ENCODE data around the gene ARFGEF2. TPM values are rescaled to one million over a fixed set of nuclear protein-coding genes. Genes with fewer than 3 reads are reported as not detected.

The ARFGEF2 gene
- total RNA-seq, 1 experiment from 2014 or later = 20.9 TPM

DNA sequence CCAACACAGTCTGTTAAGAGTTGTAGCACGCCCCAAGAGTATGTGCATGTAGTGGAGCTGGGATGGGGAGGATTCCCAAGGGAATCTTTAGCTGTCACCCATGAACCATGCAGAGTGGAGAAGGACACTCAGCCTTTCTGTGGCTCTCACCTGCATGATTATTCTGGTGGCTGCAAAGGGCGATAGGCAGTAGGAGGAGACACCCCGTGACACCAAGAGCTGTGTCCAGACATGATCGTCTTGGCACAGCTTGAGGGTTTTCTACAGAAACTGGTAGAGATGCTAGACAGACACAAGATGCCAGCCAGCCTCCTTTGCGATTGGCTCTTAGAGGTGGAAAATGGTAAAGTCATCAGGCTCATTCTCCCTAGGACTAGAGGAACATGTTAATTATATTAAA is 121.5 kb downstream of the ARFGEF2 start:
- no peak overlapping the region for H3K4me3 Mint-ChIP-seq
- H3K36me3 Mint-ChIP-seq = peaks cover 6% of the 10 kb centered on the region
- peak overlapping the region; percentile 64 for H3K27ac Mint-ChIP-seq
- H3K9me3 Mint-ChIP-seq = no peaks in the 10 kb centered on the region
- H3K27me3 Mint-ChIP-seq (ENCODE audit: low read depth) = no peaks in the 10 kb centered on the region; the same call in 1 of the 2 replicates
- peaks cover 11% of the 10 kb centered on the region for H3K4me1 Mint-ChIP-seq
- TF ChIP-seq PRRX2 (CRISPR knock-in tag; IDR thresholded peaks at IDR 0.05) (no peak), SMAD3 (CRISPR knock-in tag; IDR thresholded peaks at IDR 0.05; ENCODE audit: borderline replicate concordance) (no peak), ETV6 (CRISPR knock-in tag; IDR thresholded peaks at IDR 0.05) (no peak), NFE2L1 (CRISPR knock-in tag; IDR thresholded peaks at IDR 0.05) (no peak), CREM (CRISPR knock-in tag; IDR thresholded peaks at IDR 0.05) (no peak), GRHL2 (CRISPR knock-in tag; IDR thresholded peaks at IDR 0.05; ENCODE audit: insufficient replicate concordance, severe bottlenecking) (no peak), SMAD4 (CRISPR knock-in tag; IDR thresholded peaks at IDR 0.05) (no peak), FOXJ3 (CRISPR knock-in tag; IDR thresholded peaks at IDR 0.05; ENCODE audit: borderline replicate concordance) (no peak), MYBL2 (CRISPR knock-in tag; IDR thresholded peaks at IDR 0.05) (no peak)
- TF ChIP-seq, protein P1, sequence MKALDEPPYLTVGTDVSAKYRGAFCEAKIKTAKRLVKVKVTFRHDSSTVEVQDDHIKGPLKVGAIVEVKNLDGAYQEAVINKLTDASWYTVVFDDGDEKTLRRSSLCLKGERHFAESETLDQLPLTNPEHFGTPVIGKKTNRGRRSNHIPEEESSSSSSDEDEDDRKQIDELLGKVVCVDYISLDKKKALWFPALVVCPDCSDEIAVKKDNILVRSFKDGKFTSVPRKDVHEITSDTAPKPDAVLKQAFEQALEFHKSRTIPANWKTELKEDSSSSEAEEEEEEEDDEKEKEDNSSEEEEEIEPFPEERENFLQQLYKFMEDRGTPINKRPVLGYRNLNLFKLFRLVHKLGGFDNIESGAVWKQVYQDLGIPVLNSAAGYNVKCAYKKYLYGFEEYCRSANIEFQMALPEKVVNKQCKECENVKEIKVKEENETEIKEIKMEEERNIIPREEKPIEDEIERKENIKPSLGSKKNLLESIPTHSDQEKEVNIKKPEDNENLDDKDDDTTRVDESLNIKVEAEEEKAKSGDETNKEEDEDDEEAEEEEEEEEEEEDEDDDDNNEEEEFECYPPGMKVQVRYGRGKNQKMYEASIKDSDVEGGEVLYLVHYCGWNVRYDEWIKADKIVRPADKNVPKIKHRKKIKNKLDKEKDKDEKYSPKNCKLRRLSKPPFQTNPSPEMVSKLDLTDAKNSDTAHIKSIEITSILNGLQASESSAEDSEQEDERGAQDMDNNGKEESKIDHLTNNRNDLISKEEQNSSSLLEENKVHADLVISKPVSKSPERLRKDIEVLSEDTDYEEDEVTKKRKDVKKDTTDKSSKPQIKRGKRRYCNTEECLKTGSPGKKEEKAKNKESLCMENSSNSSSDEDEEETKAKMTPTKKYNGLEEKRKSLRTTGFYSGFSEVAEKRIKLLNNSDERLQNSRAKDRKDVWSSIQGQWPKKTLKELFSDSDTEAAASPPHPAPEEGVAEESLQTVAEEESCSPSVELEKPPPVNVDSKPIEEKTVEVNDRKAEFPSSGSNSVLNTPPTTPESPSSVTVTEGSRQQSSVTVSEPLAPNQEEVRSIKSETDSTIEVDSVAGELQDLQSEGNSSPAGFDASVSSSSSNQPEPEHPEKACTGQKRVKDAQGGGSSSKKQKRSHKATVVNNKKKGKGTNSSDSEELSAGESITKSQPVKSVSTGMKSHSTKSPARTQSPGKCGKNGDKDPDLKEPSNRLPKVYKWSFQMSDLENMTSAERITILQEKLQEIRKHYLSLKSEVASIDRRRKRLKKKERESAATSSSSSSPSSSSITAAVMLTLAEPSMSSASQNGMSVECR (CRISPR knock-in tag; IDR thresholded peaks at IDR 0.05; ENCODE audit: borderline replicate concordance) = no peak
- TF ChIP-seq, protein P2, sequence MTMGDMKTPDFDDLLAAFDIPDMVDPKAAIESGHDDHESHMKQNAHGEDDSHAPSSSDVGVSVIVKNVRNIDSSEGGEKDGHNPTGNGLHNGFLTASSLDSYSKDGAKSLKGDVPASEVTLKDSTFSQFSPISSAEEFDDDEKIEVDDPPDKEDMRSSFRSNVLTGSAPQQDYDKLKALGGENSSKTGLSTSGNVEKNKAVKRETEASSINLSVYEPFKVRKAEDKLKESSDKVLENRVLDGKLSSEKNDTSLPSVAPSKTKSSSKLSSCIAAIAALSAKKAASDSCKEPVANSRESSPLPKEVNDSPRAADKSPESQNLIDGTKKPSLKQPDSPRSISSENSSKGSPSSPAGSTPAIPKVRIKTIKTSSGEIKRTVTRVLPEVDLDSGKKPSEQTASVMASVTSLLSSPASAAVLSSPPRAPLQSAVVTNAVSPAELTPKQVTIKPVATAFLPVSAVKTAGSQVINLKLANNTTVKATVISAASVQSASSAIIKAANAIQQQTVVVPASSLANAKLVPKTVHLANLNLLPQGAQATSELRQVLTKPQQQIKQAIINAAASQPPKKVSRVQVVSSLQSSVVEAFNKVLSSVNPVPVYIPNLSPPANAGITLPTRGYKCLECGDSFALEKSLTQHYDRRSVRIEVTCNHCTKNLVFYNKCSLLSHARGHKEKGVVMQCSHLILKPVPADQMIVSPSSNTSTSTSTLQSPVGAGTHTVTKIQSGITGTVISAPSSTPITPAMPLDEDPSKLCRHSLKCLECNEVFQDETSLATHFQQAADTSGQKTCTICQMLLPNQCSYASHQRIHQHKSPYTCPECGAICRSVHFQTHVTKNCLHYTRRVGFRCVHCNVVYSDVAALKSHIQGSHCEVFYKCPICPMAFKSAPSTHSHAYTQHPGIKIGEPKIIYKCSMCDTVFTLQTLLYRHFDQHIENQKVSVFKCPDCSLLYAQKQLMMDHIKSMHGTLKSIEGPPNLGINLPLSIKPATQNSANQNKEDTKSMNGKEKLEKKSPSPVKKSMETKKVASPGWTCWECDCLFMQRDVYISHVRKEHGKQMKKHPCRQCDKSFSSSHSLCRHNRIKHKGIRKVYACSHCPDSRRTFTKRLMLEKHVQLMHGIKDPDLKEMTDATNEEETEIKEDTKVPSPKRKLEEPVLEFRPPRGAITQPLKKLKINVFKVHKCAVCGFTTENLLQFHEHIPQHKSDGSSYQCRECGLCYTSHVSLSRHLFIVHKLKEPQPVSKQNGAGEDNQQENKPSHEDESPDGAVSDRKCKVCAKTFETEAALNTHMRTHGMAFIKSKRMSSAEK (CRISPR knock-in tag; IDR thresholded peaks at IDR 0.05; ENCODE audit: borderline replicate concordance) = no peak
- TF ChIP-seq, protein P3, sequence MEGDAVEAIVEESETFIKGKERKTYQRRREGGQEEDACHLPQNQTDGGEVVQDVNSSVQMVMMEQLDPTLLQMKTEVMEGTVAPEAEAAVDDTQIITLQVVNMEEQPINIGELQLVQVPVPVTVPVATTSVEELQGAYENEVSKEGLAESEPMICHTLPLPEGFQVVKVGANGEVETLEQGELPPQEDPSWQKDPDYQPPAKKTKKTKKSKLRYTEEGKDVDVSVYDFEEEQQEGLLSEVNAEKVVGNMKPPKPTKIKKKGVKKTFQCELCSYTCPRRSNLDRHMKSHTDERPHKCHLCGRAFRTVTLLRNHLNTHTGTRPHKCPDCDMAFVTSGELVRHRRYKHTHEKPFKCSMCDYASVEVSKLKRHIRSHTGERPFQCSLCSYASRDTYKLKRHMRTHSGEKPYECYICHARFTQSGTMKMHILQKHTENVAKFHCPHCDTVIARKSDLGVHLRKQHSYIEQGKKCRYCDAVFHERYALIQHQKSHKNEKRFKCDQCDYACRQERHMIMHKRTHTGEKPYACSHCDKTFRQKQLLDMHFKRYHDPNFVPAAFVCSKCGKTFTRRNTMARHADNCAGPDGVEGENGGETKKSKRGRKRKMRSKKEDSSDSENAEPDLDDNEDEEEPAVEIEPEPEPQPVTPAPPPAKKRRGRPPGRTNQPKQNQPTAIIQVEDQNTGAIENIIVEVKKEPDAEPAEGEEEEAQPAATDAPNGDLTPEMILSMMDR (IDR thresholded peaks at IDR 0.05) = no peak
- TF ChIP-seq, protein P4, sequence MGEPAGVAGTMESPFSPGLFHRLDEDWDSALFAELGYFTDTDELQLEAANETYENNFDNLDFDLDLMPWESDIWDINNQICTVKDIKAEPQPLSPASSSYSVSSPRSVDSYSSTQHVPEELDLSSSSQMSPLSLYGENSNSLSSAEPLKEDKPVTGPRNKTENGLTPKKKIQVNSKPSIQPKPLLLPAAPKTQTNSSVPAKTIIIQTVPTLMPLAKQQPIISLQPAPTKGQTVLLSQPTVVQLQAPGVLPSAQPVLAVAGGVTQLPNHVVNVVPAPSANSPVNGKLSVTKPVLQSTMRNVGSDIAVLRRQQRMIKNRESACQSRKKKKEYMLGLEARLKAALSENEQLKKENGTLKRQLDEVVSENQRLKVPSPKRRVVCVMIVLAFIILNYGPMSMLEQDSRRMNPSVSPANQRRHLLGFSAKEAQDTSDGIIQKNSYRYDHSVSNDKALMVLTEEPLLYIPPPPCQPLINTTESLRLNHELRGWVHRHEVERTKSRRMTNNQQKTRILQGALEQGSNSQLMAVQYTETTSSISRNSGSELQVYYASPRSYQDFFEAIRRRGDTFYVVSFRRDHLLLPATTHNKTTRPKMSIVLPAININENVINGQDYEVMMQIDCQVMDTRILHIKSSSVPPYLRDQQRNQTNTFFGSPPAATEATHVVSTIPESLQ (CRISPR knock-in tag; IDR thresholded peaks at IDR 0.05) = no peak
- TF ChIP-seq, protein P5, sequence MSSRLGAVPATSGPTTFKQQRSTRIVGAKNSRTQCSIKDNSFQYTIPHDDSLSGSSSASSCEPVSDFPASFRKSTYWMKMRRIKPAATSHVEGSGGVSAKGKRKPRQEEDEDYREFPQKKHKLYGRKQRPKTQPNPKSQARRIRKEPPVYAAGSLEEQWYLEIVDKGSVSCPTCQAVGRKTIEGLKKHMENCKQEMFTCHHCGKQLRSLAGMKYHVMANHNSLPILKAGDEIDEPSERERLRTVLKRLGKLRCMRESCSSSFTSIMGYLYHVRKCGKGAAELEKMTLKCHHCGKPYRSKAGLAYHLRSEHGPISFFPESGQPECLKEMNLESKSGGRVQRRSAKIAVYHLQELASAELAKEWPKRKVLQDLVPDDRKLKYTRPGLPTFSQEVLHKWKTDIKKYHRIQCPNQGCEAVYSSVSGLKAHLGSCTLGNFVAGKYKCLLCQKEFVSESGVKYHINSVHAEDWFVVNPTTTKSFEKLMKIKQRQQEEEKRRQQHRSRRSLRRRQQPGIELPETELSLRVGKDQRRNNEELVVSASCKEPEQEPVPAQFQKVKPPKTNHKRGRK (CRISPR knock-in tag; IDR thresholded peaks at IDR 0.05; ENCODE audit: borderline replicate concordance) = no peak
- no peak for DNase-seq (ENCODE audit: low spot score)
- ChIA-PET POLR2A (no interaction called here), CTCF (no interaction called here)
- ATAC-seq = no peak

Data from WTC11 (cell line).